Measurements from ENCODE around the gene TRAFD1. TPM values are rescaled to one million over a fixed set of nuclear protein-coding genes. Genes with fewer than 3 reads are reported as not detected.

Gene TRAFD1
- total and polyA plus RNA-seq, 2 of the 13 experiments (the other 11 are each of a cell fraction or from before 2014, with no cell fraction given): 9.5 to 20.9 TPM

GRCh38 chr12:112116232-112117060, 8.9 kb upstream of the TRAFD1 start (continued):
- no peak for TF ChIP-seq ZNF576 (CRISPR knock-in tag; IDR thresholded peaks at IDR 0.05)
- no peak for TF ChIP-seq PLRG1 (conservative IDR thresholded peaks at IDR 0.05)
- peak; percentile 48; the same call in 1 of the 2 replicates for TF ChIP-seq ZNF770 (CRISPR knock-in tag; IDR thresholded peaks at IDR 0.05)
- TF ChIP-seq MTF2 (CRISPR knock-in tag; IDR thresholded peaks at IDR 0.05; ENCODE audit: borderline replicate concordance): peak; percentile 53; the same call in 1 of the 2 replicates
- no peak for TF ChIP-seq DNMT1 (CRISPR knock-in tag; IDR thresholded peaks at IDR 0.05)
- TF ChIP-seq ATF4 (CRISPR knock-in tag; IDR thresholded peaks at IDR 0.05): 0 out of 4 replicates have a peak, but pooled peaks of 1 of the 2 experiments have one; percentile 24
- TF ChIP-seq FOXC1 (CRISPR knock-in tag; IDR thresholded peaks at IDR 0.05; ENCODE audit: borderline replicate concordance): peak; percentile 25; the same call in 1 of the 2 replicates
- 0 out of 2 replicates have a peak, but pooled peaks have one; percentile 27 for TF ChIP-seq SPEN (CRISPR knock-in tag; IDR thresholded peaks at IDR 0.05; ENCODE audit: low read depth)
- TF ChIP-seq, protein P1, sequence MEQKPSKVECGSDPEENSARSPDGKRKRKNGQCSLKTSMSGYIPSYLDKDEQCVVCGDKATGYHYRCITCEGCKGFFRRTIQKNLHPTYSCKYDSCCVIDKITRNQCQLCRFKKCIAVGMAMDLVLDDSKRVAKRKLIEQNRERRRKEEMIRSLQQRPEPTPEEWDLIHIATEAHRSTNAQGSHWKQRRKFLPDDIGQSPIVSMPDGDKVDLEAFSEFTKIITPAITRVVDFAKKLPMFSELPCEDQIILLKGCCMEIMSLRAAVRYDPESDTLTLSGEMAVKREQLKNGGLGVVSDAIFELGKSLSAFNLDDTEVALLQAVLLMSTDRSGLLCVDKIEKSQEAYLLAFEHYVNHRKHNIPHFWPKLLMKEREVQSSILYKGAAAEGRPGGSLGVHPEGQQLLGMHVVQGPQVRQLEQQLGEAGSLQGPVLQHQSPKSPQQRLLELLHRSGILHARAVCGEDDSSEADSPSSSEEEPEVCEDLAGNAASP (CRISPR knock-in tag; IDR thresholded peaks at IDR 0.05; ENCODE audit: borderline replicate concordance): 0 out of 2 replicates have a peak, but pooled peaks have one; percentile 49
- no peak for TF ChIP-seq GTF3A (CRISPR knock-in tag; conservative IDR thresholded peaks at IDR 0.05)
- no peak for TF ChIP-seq ZNF773 (CRISPR knock-in tag; IDR thresholded peaks at IDR 0.05; ENCODE audit: borderline replicate concordance)
- 0 out of 2 replicates have a peak, but pooled peaks have one; percentile 37 for TF ChIP-seq IRF2 (CRISPR knock-in tag; IDR thresholded peaks at IDR 0.05)
- no peak for TF ChIP-seq TOPORS (CRISPR knock-in tag; IDR thresholded peaks at IDR 0.05)
- no peak; the same call in 1 of the 2 replicates for TF ChIP-seq ZNF232 (CRISPR knock-in tag; IDR thresholded peaks at IDR 0.05; ENCODE audit: borderline replicate concordance)
- TF ChIP-seq FOSL2 (CRISPR knock-in tag; IDR thresholded peaks at IDR 0.05): no peak
- no peak for TF ChIP-seq CHD4 (IDR thresholded peaks at IDR 0.05; ENCODE audit: borderline replicate concordance, low read length)
- no peak for TF ChIP-seq MAZ (IDR thresholded peaks at IDR 0.05; ENCODE audit: borderline replicate concordance, low read depth, low read length)
- peak; percentile 52; the same call in 1 of the 2 replicates for TF ChIP-seq MAZ (CRISPR knock-in tag; IDR thresholded peaks at IDR 0.05; ENCODE audit: low read depth)
- TF ChIP-seq MBD4 (IDR thresholded peaks at IDR 0.05; ENCODE audit: borderline replicate concordance, low read length): no peak
- TF ChIP-seq ARID2 (CRISPR knock-in tag; IDR thresholded peaks at IDR 0.05; ENCODE audit: borderline replicate concordance): no peak
- TF ChIP-seq, protein P2, sequence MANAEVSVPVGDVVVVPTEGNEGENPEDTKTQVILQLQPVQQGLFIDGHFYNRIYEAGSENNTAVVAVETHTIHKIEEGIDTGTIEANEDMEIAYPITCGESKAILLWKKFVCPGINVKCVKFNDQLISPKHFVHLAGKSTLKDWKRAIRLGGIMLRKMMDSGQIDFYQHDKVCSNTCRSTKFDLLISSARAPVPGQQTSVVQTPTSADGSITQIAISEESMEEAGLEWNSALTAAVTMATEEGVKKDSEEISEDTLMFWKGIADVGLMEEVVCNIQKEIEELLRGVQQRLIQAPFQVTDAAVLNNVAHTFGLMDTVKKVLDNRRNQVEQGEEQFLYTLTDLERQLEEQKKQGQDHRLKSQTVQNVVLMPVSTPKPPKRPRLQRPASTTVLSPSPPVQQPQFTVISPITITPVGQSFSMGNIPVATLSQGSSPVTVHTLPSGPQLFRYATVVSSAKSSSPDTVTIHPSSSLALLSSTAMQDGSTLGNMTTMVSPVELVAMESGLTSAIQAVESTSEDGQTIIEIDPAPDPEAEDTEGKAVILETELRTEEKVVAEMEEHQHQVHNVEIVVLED (CRISPR knock-in tag; IDR thresholded peaks at IDR 0.05; ENCODE audit: borderline replicate concordance): peak; percentile 19; the same call in 1 of the 2 replicates
- TF ChIP-seq NR2C2 (CRISPR knock-in tag; IDR thresholded peaks at IDR 0.05; ENCODE audit: borderline replicate concordance): no peak
